Measurements from ENCODE around the gene ASTN2.

DNA sequence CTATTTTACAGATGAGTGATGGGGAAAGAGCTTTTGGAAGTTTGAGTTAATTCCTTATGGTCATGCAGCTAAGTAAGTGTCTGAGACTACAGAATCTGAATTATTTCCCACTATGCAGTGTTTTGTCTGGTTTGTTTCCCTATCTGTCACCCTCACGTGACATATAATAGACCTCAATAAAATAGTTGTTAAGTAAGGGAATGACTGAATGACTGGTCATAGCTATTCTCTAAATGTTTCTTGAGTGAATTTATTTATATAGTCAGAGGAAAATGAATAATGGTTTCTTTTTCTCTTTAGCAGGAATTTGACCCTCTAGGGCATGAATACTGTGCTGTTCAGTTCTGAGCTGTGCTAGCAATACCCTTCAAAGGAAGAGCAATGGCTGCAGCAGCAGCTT is 717.5 kb downstream of the ASTN2 start:
- TF ChIP-seq, protein P1, sequence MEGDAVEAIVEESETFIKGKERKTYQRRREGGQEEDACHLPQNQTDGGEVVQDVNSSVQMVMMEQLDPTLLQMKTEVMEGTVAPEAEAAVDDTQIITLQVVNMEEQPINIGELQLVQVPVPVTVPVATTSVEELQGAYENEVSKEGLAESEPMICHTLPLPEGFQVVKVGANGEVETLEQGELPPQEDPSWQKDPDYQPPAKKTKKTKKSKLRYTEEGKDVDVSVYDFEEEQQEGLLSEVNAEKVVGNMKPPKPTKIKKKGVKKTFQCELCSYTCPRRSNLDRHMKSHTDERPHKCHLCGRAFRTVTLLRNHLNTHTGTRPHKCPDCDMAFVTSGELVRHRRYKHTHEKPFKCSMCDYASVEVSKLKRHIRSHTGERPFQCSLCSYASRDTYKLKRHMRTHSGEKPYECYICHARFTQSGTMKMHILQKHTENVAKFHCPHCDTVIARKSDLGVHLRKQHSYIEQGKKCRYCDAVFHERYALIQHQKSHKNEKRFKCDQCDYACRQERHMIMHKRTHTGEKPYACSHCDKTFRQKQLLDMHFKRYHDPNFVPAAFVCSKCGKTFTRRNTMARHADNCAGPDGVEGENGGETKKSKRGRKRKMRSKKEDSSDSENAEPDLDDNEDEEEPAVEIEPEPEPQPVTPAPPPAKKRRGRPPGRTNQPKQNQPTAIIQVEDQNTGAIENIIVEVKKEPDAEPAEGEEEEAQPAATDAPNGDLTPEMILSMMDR (IDR thresholded peaks at IDR 0.05) = no peak
- TF ChIP-seq POLR2AphosphoS5 (IDR thresholded peaks at IDR 0.05) = no peak

Data from transverse colon (tissue), 4 donors.